ENCODE measurements around the gene APC2. TPM values are rescaled to one million over a fixed set of nuclear protein-coding genes. Genes with fewer than 3 reads are reported as not detected.
"Not testable (repeated sequence)": the region's sequence is repeated elsewhere in the genome, so short reads cannot be mapped to it uniquely, and the experiment has no call there.

Gene APC2
- total RNA-seq, 2 experiments from 2014 or later: 0.21 to 0.26 TPM

- no peak overlapping the region for H3K27ac Mint-ChIP-seq
- DNase-seq: no peak
- peaks cover 11% of the 10 kb centered on the region for H3K36me3 Mint-ChIP-seq
- no peaks in the 10 kb centered on the region for H3K27me3 Mint-ChIP-seq
- H3K4me1 Mint-ChIP-seq: peaks cover 7% of the 10 kb centered on the region
- H3K9me3 Mint-ChIP-seq: no peaks in the 10 kb centered on the region
- H3K4me3 Mint-ChIP-seq: no peak overlapping the region
Measured at GRCh38 chr19:1434040-1434366, 15.9 kb upstream of the APC2 start.

GRCh38 chr19:1434577-1435060, 15.3 kb upstream of the APC2 start:
- peaks cover 10% of the 10 kb centered on the region for H3K4me1 Mint-ChIP-seq
- no peaks in the 10 kb centered on the region for H3K9me3 Mint-ChIP-seq
- no peak overlapping the region for H3K4me3 Mint-ChIP-seq
- no peak for DNase-seq
- no peaks in the 10 kb centered on the region for H3K27me3 Mint-ChIP-seq
- peaks cover 17% of the 10 kb centered on the region for H3K36me3 Mint-ChIP-seq
- no peak overlapping the region for H3K27ac Mint-ChIP-seq

GRCh38 chr19:1435378-1435989, 14.4 kb upstream of the APC2 start:
- Mint-ChIP-seq H3K27me3 (no peaks in the 10 kb centered on the region), H3K4me3 (no peak overlapping the region), H3K36me3 (peaks cover 26% of the 10 kb centered on the region), H3K27ac (no peak overlapping the region), H3K9me3 (no peaks in the 10 kb centered on the region), H3K4me1 (peaks cover 17% of the 10 kb centered on the region)
- DNase-seq: no peak

GRCh38 chr19:1437609-1438008, 12.3 kb upstream of the APC2 start:
- Mint-ChIP-seq H3K27ac (peak overlapping the region; percentile 38), H3K9me3 (no peaks in the 10 kb centered on the region), H3K36me3 (peaks cover 47% of the 10 kb centered on the region), H3K4me1 (peaks cover 24% of the 10 kb centered on the region), H3K27me3 (no peaks in the 10 kb centered on the region), H3K4me3 (peak overlapping the region; percentile 99)
- no peak for DNase-seq

- Mint-ChIP-seq H3K9me3 (no peaks in the 10 kb centered on the region), H3K27ac (peak within 1 kb of the TSS; percentile 100), H3K4me1 (peaks cover 27% of the 10 kb centered on the region), H3K4me3 (peak within 1 kb of the TSS; percentile 99), H3K27me3 (no peaks in the 10 kb centered on the region), H3K36me3 (peaks cover 49% of the 10 kb centered on the region)
- DNase-seq: peak; percentile 96
Measured at GRCh38 chr19:1438035-1438932, 11.6 kb upstream of the APC2 start, which contains the start of gene RPS15. RPS15 (plus strand) TSS chr19:1438396; CDS start chr19:1438426, 30 bp downstream.

- Mint-ChIP-seq H3K9me3 (no peaks in the 10 kb centered on the region), H3K27ac (peak overlapping the region; percentile 88), H3K27me3 (no peaks in the 10 kb centered on the region), H3K4me3 (peak overlapping the region; percentile 99), H3K4me1 (peaks cover 27% of the 10 kb centered on the region), H3K36me3 (peaks cover 49% of the 10 kb centered on the region)
- DNase-seq: no peak
Measured at GRCh38 chr19:1438933-1439354, 11.0 kb upstream of the APC2 start.

- H3K27me3 Mint-ChIP-seq, DNase-seq, H3K9me3 Mint-ChIP-seq: not testable (repeated sequence)
- Mint-ChIP-seq H3K4me3 (peak overlapping the region; percentile 99), H3K27ac (peak overlapping the region; percentile 88), H3K36me3 (peaks cover 49% of the 10 kb centered on the region), H3K4me1 (peaks cover 29% of the 10 kb centered on the region)
Measured at GRCh38 chr19:1439525-1440417, 10.2 kb upstream of the APC2 start.

- Mint-ChIP-seq H3K36me3 (peaks cover 47% of the 10 kb centered on the region), H3K4me3 (peak overlapping the region; percentile 99), H3K27me3 (no peaks in the 10 kb centered on the region), H3K4me1 (peaks cover 33% of the 10 kb centered on the region), H3K9me3 (no peaks in the 10 kb centered on the region), H3K27ac (peak overlapping the region; percentile 65)
- DNase-seq: no peak
Measured at GRCh38 chr19:1440418-1440801, 9.5 kb upstream of the APC2 start.

GRCh38 chr19:1441022-1441426, 8.9 kb upstream of the APC2 start:
- peaks cover 33% of the 10 kb centered on the region for H3K4me1 Mint-ChIP-seq
- no peak for DNase-seq
- peak overlapping the region; percentile 99 for H3K4me3 Mint-ChIP-seq
- H3K36me3 Mint-ChIP-seq: peaks cover 46% of the 10 kb centered on the region
- peak overlapping the region; percentile 65 for H3K27ac Mint-ChIP-seq
- H3K9me3 Mint-ChIP-seq: no peaks in the 10 kb centered on the region
- no peaks in the 10 kb centered on the region for H3K27me3 Mint-ChIP-seq

GRCh38 chr19:1441677-1442438, 8.1 kb upstream of the APC2 start:
- no peaks in the 10 kb centered on the region for H3K9me3 Mint-ChIP-seq
- DNase-seq: no peak
- H3K27me3 Mint-ChIP-seq: peaks cover 3% of the 10 kb centered on the region
- peak overlapping the region; percentile 37 for H3K4me3 Mint-ChIP-seq
- H3K36me3 Mint-ChIP-seq: peaks cover 46% of the 10 kb centered on the region
- peaks cover 33% of the 10 kb centered on the region for H3K4me1 Mint-ChIP-seq
- H3K27ac Mint-ChIP-seq: peak overlapping the region; percentile 46

GRCh38 chr19:1445185-1445931, 4.6 kb upstream of the APC2 start:
- Mint-ChIP-seq H3K36me3 (peaks cover 25% of the 10 kb centered on the region), H3K27me3 (peaks cover 33% of the 10 kb centered on the region), H3K4me1 (peaks cover 21% of the 10 kb centered on the region), H3K27ac (no peak overlapping the region), H3K4me3 (peak overlapping the region; percentile 45), H3K9me3 (no peaks in the 10 kb centered on the region)
- peak; percentile 88 for DNase-seq

GRCh38 chr19:1445932-1446712, 3.8 kb upstream of the APC2 start:
- H3K36me3 Mint-ChIP-seq: peaks cover 17% of the 10 kb centered on the region
- no peak overlapping the region for H3K27ac Mint-ChIP-seq
- no peaks in the 10 kb centered on the region for H3K9me3 Mint-ChIP-seq
- H3K4me3 Mint-ChIP-seq: no peak overlapping the region
- H3K27me3 Mint-ChIP-seq: peaks cover 41% of the 10 kb centered on the region
- H3K4me1 Mint-ChIP-seq: peaks cover 20% of the 10 kb centered on the region
- DNase-seq: peak; percentile 43

All from activated naive CD8-positive, alpha-beta T cell treated with anti-CD3 and anti-CD28 coated beads for 36 hours (primary cell).